AG04449 (cell line): Measurements from ENCODE around the gene CHRM5.

Source experiments
- CTCF ChIA-PET: fragments of 350-600 bp; formaldehyde crosslinking; extraction: SDS; loops from one replicate; lab custom pipeline; 2021; ENCODE audit warnings: antibody characterized with exemption; lab: Yijun Ruan, JAX
- POLR2A ChIA-PET: fragments of 400-600, 350-600 bp; formaldehyde crosslinking; extraction: SDS; loops from one replicate; lab custom pipeline; 2020; ENCODE audit warnings: antibody characterized with exemption, inconsistent platforms; lab: Yijun Ruan, JAX
- DNase-seq: peaks from one replicate; pipeline ENCODE4 v3.0.0-alpha.2; 2010; ENCODE audit warnings: low read depth, low spot score
- H3K4me3 ChIP-seq: 2 replicates; pipeline ENCODE4 v1.5.1; 2011; ENCODE audit warnings: low read depth, mild to moderate bottlenecking, control low read depth, low read length
- CTCF ChIP-seq: IDR thresholded peaks from one replicate; pipeline ENCODE4 v1.5.1; 2011; ENCODE audit warnings: mild to moderate bottlenecking, moderate library complexity, low read length, control low read depth, inconsistent platforms; ENCODE audit not compliant: insufficient read depth; ENCODE audit errors: missing control alignments

The CHRM5 gene

DNA sequence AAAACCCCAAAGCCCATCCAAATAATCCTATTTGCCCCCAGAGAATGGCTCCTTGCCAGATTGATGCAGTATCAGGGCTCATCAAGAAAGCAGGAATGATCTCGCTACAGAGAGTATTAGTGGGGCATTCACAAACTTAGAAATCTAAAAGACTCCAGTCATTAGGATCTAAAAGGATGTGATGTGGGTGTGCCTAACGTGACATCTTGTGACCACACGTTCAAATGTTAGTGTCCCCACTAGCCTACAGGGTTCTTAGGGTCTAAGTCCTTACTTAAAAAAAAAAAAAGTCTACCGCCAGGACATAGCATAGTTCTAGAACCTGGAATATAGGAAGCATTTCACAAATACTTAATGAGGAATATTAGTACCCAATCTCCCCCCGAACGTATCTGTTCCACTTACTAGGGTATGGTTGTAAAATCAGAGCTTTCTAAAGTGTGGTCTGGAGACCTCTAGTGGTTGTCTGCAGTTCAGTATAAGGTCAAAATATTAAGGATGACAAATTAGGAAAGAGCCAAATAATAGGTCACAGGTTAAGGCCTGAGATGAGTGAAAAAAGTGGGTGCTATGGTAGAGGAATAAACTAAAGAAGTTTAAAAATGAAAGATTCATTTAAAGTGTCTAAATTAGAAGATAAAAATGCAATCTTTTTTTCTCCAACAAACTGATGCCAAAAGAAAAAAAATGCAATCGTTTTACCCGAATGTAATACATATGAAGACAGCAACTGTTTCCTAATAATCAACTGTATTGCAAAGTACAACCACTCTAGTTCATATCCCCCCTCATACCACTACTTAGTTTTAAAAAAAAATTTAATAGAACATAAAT is 4.2 kb upstream of the CHRM5 start:
- POLR2A ChIA-PET = no interaction called here
- no peak overlapping the region for H3K4me3 ChIP-seq
- CTCF ChIA-PET = interaction anchor here (0.6 to 4.6 kb wide), 15 partner anchors 8 to 230 kb away, joined by 3 to 59 read pairs (median 4); no protein-coding TSS in a partner anchor
- no peak for DNase-seq
- peak; percentile 46 for TF ChIP-seq CTCF

DNA sequence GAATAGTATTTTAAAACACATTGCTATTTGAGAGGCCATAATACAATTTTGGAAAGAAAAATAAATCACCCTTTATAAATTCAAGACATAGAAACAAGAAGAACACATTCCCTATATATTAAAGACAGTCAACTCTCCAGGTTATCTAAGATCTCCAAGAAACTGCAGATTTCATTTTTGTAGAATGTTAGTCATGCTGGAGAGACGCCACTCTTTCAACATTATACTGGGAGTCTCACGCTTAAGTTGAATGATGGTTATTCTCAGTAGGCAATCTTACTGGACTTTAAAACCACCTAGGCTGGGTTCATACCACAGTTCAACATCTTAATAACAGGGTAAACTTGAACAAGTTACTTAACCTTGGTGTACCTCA is 3.6 kb upstream of the CHRM5 start:
- no peak for TF ChIP-seq CTCF
- no peak for DNase-seq
- POLR2A ChIA-PET = no interaction called here
- no peak overlapping the region for H3K4me3 ChIP-seq
- CTCF ChIA-PET = interaction anchor here (0.9 to 4.6 kb wide), 10 partner anchors 8 to 230 kb away, joined by 3 to 59 read pairs (median 4); no protein-coding TSS in a partner anchor

- no peak for DNase-seq
- POLR2A ChIA-PET = no interaction called here
Measured at GRCh38 chr15:33968821-33969220, 524 bp downstream of the CHRM5 start.

DNA sequence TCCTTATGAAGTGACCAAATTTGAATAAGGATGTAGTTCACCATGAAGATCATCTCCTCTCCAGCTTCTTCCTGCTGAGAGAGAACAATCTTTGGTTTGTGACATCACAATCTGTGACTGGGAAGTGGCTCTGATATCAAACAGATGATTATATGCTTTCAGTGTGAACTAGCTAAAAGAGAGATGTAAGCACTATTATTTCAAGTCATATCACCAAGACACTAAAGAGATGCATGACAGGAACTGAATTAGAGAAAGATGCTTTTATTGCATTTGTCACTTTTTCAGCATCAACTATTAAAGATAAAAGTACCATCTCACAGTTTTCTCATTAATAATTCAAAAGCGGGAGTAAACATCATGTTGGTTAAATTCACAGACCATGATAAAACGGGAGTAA is 3.5 kb downstream of the CHRM5 start:
- POLR2A ChIA-PET = no interaction called here
- CTCF ChIA-PET = interaction anchor here (0.6 to 1.9 kb wide), 5 partner anchors 8 to 235 kb away, joined by 3 to 13 read pairs (median 4); no protein-coding TSS in a partner anchor
- no peak overlapping the region for H3K4me3 ChIP-seq
- TF ChIP-seq CTCF = no peak
- no peak for DNase-seq

More at GRCh38 chr15:33968821-33969220, 524 bp downstream of the CHRM5 start:
- TF ChIP-seq CTCF = no peak
- H3K4me3 ChIP-seq = no peak overlapping the region
- CTCF ChIA-PET = interaction anchor here (0.7 to 2.3 kb wide), 8 partner anchors 13 to 235 kb away, joined by 3 to 8 read pairs (median 4); no protein-coding TSS in a partner anchor

- CTCF ChIA-PET = interaction anchor here (0.6 to 5.5 kb wide), 4 partner anchors 9 to 238 kb away, joined by 3 to 58 read pairs (median 10); no protein-coding TSS in a partner anchor
Measured at GRCh38 chr15:33975022-33975565, 6.8 kb downstream of the CHRM5 start.

More at GRCh38 chr15:33975022-33975565, 6.8 kb downstream of the CHRM5 start:
- TF ChIP-seq CTCF = no peak
- DNase-seq = no peak
- POLR2A ChIA-PET = no interaction called here
- H3K4me3 ChIP-seq = no peak overlapping the region
